Activated effector memory CD4-positive, alpha-beta T cell treated with anti-CD3 and anti-CD28 coated beads, Interleukin-2, amount 50 U/mL, for 16 hours (primary cell): ENCODE results near the gene DNALI1.
A peak's percentile ranks its signal among the peaks of the same experiment; 100 is the strongest.

Source experiments
- DNase-seq: peaks from one replicate; pipeline ENCODE4 v3.0.0-alpha.2; 2020

The DNALI1 gene

GRCh38 chr1:37605061-37605650 is 48.4 kb downstream of the DNALI1 start:
- DNase-seq, result no peak

DNA sequence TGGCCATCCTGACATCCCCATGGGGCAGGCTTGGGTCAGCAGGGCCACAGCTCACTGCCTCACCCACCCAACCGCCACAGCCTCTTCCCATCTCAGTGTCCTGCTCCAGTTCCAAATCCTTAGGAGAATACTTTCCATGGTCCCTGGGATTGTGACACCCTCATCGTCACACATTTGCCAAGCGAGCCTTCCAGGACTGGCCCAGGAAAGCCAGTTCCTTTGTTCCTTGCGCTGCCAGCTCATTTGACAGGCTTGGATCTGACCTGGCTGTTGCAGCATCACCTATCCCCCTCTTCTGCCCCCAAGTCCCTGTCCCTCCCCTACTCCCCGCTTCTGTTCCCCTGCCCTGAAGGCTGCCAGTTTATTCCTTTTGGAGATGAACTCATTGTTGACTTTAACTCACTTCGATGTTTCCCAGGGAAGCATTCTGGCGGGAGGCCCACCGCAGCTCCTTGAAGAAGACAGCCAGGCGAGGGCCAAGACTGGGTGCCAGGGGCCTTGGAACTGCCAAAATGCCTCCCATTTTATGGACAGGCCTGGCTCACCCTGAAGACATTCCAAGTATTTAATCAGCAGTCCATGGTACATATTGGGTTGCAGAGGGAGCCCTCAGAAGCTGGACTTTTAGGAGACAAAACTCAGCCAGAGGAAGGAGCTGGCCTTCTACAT is 49.2 kb downstream of the DNALI1 start:
- no peak for DNase-seq

DNA sequence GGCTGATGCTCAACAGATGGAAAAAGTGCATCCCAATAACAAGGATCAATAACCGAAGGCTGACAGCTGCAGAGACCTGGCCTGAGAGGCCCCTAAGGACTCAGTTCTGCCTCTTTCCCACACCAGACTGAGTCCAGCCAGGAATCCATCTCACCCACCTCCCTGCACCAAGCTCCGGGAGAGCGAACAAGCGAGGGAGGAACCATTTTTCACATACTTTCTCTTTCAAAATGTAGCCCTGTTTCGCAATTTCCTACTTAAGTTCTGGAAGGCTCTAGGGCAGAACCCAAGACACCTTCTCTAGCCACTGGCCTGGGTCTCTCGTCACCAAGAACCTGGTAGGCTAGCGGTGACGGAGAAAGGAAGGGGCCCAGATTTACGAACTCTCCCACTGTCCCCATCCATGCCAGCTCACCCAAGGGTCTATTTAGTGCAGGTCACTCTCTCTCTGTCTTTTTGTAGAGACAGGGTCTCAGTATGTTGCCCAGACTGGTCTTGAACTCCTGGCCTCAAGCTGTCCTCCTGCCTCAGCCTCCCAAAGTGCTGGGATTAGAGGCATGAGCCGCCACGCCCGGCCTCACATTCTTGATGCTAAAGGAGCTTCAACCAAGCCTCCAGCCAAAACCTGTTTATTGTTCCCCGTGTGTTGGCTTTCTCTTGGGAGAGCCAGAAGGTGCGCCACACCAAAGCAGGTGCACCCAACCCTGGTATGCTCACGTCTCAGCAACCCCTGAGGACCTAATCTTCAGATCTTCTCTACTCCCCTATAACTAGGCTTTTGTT is 49.9 kb downstream of the DNALI1 start:
- no peak for DNase-seq

- DNase-seq, result no peak
Measured at GRCh38 chr1:37609002-37609401, 52.3 kb downstream of the DNALI1 start.

- DNase-seq, result no peak
Measured at GRCh38 chr1:37609994-37610393, 53.3 kb downstream of the DNALI1 start.

- peak; percentile 44 for DNase-seq
Measured at GRCh38 chr1:37612186-37612585, 55.4 kb downstream of the DNALI1 start.

DNA sequence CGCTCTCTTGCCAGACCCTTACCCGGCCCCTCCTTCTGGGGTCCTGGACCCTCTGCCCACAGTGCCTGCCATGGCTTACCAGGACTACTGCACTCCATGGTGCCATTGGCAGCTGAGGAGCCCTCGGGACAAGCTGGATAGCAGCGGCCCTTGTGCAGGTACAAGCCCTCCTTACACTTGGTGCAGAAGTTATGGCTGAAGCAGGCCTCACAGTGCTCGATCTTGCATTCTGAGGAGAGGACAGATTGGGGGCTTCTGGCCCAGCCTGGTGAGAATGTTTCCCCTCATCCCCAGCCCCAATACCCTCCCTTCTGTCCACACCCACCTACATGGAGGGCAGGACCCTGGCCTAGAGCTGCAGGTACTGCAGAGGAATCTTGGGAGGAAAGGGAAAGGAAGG is 57.4 kb downstream of the DNALI1 start:
- DNase-seq, result no peak

DNA sequence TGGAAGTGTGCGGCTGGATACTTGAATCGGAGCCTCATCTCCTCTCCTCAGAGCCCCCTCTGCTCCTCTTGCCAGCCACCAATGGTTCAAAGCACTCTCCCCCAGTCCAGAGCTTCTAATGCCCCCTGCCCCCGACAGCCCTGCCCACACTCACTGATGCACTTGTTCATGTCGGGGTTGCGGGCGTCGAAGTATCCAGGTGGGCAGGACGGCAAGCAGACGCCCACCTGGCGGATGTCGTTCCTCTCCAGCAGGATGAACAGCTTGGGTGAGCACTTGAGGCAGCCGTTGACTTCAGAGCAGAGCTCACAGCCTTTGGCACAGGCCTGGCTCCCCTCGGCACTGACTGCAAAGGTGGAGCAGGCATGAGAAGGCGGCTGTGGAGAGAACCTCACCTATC is 59.6 kb downstream of the DNALI1 start:
- DNase-seq, result no peak
